ENCODE data around the gene GLRA3. TPM values are rescaled to one million over a fixed set of nuclear protein-coding genes. Genes with fewer than 3 reads are reported as not detected.

Gene GLRA3
- total and polyA plus RNA-seq, 4 donors, result 0.06 to 0.15 TPM; not detected in 2

- no peak overlapping the region for H3K4me3 ChIP-seq
- no peak overlapping the region for H3K27ac ChIP-seq (ENCODE audit: low read depth in 1 of 2, low read length in 1 of 2)
- DNase-seq (no peak), ATAC-seq (ENCODE audit: insufficient read depth, low FRiP score) (no peak)
- no peaks in the 10 kb centered on the region for H3K36me3 ChIP-seq (ENCODE audit: control insufficient read depth in 4 of 4, insufficient read depth in 4 of 4, low read length in 4 of 4)
- TF ChIP-seq, protein P1, sequence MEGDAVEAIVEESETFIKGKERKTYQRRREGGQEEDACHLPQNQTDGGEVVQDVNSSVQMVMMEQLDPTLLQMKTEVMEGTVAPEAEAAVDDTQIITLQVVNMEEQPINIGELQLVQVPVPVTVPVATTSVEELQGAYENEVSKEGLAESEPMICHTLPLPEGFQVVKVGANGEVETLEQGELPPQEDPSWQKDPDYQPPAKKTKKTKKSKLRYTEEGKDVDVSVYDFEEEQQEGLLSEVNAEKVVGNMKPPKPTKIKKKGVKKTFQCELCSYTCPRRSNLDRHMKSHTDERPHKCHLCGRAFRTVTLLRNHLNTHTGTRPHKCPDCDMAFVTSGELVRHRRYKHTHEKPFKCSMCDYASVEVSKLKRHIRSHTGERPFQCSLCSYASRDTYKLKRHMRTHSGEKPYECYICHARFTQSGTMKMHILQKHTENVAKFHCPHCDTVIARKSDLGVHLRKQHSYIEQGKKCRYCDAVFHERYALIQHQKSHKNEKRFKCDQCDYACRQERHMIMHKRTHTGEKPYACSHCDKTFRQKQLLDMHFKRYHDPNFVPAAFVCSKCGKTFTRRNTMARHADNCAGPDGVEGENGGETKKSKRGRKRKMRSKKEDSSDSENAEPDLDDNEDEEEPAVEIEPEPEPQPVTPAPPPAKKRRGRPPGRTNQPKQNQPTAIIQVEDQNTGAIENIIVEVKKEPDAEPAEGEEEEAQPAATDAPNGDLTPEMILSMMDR (IDR thresholded peaks at IDR 0.05; ENCODE audit: control extremely low read depth, extremely low read depth), result no peak
- no peaks in the 10 kb centered on the region for H3K4me1 ChIP-seq (ENCODE audit: control insufficient read depth in 5 of 5, insufficient read depth in 5 of 5, low read length in 5 of 5)
- 50 to 56% methylated on average over 3 of the region's 3 CpGs for WGBS, 2 donors
- H3K9ac ChIP-seq (ENCODE audit: insufficient read depth in 1 of 2, low read length in 2 of 2), result no peak overlapping the region
- H3K9me3 ChIP-seq (ENCODE audit: control insufficient read depth in 4 of 4, insufficient read depth in 3 of 4, low read length in 3 of 4), result no peaks in the 10 kb centered on the region
- no peaks in the 10 kb centered on the region for H3K27me3 ChIP-seq (ENCODE audit: control insufficient read depth in 3 of 3, insufficient read depth in 3 of 3, low read length in 2 of 3)
Observed at GRCh38 chr4:174856926-174857800, 28.1 kb upstream of the GLRA3 start.

DNA sequence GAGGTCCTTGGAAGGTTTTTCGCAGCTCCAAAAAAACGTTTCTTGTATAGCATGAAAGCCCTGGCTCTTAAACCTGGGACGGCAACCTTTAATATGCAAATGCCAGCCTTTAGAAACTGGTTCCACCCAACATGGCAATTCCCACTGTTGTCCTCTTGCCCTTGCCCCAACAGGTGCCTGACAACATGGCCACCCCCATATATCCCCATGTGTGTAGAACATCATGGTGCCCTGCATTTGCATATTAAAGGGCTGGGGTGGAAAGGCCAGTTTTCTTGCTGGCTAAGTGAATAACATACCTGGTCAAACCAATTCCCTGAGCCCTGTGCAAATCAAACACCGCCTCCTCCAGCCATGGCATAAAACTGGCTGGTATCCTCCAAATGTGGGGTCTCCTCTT, 26.0 kb upstream of the GLRA3 start:
- 45 to 55% methylated on average over 4 of the region's 4 CpGs for WGBS, 2 donors
- no peaks in the 10 kb centered on the region for H3K36me3 ChIP-seq (ENCODE audit: control insufficient read depth in 4 of 4, insufficient read depth in 4 of 4, low read length in 4 of 4)
- no peak overlapping the region for H3K27ac ChIP-seq (ENCODE audit: low read depth in 1 of 2, low read length in 1 of 2)
- H3K9me3 ChIP-seq (ENCODE audit: control insufficient read depth in 4 of 4, insufficient read depth in 3 of 4, low read length in 3 of 4), result no peaks in the 10 kb centered on the region
- TF ChIP-seq, protein P1 (IDR thresholded peaks at IDR 0.05; ENCODE audit: control extremely low read depth, extremely low read depth), result no peak
- no peak for ATAC-seq (ENCODE audit: insufficient read depth, low FRiP score)
- DNase-seq, result no peak
- H3K9ac ChIP-seq (ENCODE audit: insufficient read depth in 1 of 2, low read length in 2 of 2), result no peak overlapping the region
- no peaks in the 10 kb centered on the region for H3K4me1 ChIP-seq (ENCODE audit: control insufficient read depth in 5 of 5, insufficient read depth in 5 of 5, low read length in 5 of 5)
- H3K4me3 ChIP-seq, result no peak overlapping the region
- no peaks in the 10 kb centered on the region for H3K27me3 ChIP-seq (ENCODE audit: control insufficient read depth in 3 of 3, insufficient read depth in 3 of 3, low read length in 2 of 3)

GRCh38 chr4:174853629-174854028, 24.6 kb upstream of the GLRA3 start:
- TF ChIP-seq, protein P1 (IDR thresholded peaks at IDR 0.05; ENCODE audit: control extremely low read depth, extremely low read depth), result no peak
- ATAC-seq (ENCODE audit: insufficient read depth, low FRiP score), result no peak
- H3K9ac ChIP-seq (ENCODE audit: insufficient read depth in 1 of 2, low read length in 2 of 2), result no peak overlapping the region
- H3K27me3 ChIP-seq (ENCODE audit: control insufficient read depth in 3 of 3, insufficient read depth in 3 of 3, low read length in 2 of 3), result no peaks in the 10 kb centered on the region
- H3K9me3 ChIP-seq (ENCODE audit: control insufficient read depth in 4 of 4, insufficient read depth in 3 of 4, low read length in 3 of 4), result no peaks in the 10 kb centered on the region
- no peak overlapping the region for H3K27ac ChIP-seq (ENCODE audit: low read depth in 1 of 2, low read length in 1 of 2)
- WGBS, 2 donors, result 72 to 82% methylated on average over 3 of the region's 3 CpGs
- H3K4me3 ChIP-seq, result no peak overlapping the region
- H3K4me1 ChIP-seq (ENCODE audit: control insufficient read depth in 5 of 5, insufficient read depth in 5 of 5, low read length in 5 of 5), result no peaks in the 10 kb centered on the region
- DNase-seq, result no peak
- no peaks in the 10 kb centered on the region for H3K36me3 ChIP-seq (ENCODE audit: control insufficient read depth in 4 of 4, insufficient read depth in 4 of 4, low read length in 4 of 4)
